HG03442 (cell line): ENCODE results near the gene CT47B1.
"Not testable (repeated sequence)": the region's sequence is repeated elsewhere in the genome, so short reads cannot be mapped to it uniquely, and the experiment has no call there.

Source experiments
- ATAC-seq: cut with Tn5 transposase; IDR thresholded peaks from one replicate; pipeline ENCODE4 v1.9.1; 2021; ENCODE audit warnings: mild to moderate bottlenecking, moderate library complexity; ENCODE audit not compliant: unreplicated experiment

The CT47B1 gene

GRCh38 chrX:120875766-120876165, at the start of gene CT47B1:
Gene CT47B1, minus strand, starts transcription at chrX:120875866. Its CDS starts 196 bp downstream, at chrX:120875670.
- not testable (repeated sequence) for ATAC-seq

- ATAC-seq: no peak
Observed at GRCh38 chrX:120874678-120875557, 748 bp downstream of the CT47B1 start.

DNA sequence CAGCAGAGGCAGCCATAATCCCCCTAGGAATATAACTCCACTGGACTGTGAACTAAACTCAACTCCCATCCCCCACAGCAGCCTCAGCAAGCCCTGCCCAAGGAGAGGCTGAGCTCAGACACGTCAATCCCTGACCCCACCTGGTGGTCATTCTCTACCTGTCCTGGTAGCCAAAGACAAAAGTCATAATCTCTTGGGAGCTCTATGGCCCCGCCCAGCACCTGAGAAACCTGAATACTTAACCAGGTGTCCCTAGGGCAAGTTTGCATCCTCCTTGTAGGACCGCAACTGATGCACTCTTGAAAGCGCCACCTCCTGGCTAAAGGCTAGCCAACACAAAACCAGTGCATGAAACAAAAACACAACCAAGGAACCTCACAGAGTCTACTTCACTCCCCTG, 18.4 kb downstream of the CT47B1 start:
- no peak for ATAC-seq

GRCh38 chrX:120840827-120841226, 34.8 kb downstream of the CT47B1 start:
- no peak for ATAC-seq

GRCh38 chrX:120839491-120839890, 36.2 kb downstream of the CT47B1 start:
- no peak for ATAC-seq

DNA sequence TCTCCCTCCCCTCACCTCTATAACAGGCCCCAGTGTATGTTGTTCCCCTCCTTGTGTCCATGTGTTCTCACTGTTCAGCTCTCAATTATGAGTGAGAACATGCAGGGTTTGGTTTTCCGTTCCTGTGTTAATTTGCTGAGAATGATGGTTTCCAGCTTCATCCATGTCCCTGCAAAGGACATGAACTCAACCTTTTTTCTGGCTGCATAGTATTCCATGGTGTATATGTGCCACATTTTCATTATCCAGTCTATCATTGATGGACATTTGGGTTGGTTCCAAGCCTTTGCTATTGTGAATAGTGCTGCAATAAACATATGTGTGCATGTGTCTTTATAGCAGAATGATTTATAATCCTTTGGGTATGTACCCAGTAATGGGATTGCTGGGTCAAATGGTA, 48.5 kb downstream of the CT47B1 start:
- not testable (repeated sequence) for ATAC-seq

DNA sequence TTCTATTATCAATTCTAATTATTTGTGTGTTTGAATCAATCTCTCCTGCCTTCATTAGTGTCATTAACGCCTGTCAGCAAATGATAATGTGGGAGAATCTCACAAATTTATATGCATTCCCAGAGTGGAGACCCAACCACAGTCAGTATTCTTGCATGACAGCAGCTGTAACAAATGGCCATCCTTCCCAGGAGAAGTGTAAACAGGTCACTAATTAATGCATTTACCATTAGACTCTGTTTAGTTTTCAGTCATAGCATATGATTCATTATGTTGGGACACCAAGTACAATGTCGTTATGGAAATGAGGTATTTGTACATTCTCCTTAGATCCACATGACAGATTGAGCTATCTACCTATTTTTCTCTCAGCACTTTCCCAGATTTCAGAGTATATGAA, 50.5 kb downstream of the CT47B1 start:
- ATAC-seq: no peak

GRCh38 chrX:120824021-120824420, 51.6 kb downstream of the CT47B1 start:
- no peak for ATAC-seq

- no peak for ATAC-seq
Observed at GRCh38 chrX:120823556-120823955, 52.1 kb downstream of the CT47B1 start.
